Stimulated activated naive CD8-positive, alpha-beta T cell treated with anti-CD3 and anti-CD28 coated beads, Interleukin-15, Interleukin-2, amounts not matched to agents 100 U/mL and 50 U/mL, for 24 hours (primary cell): ENCODE data around the gene CDKL5.
"Not testable (repeated sequence)": the region's sequence is repeated elsewhere in the genome, so short reads cannot be mapped to it uniquely, and the experiment has no call there.

ENCODE experiments used
- ATAC-seq: fragments of 150-1000 bp; cut with Tn5 transposase; one replicate; pipeline ENCODE4 v1.10.0; 2021
- DNase-seq: peaks from one replicate; pipeline ENCODE4 v3.0.0; 2021

The CDKL5 gene

GRCh38 chrX:18577400-18577799 is 152.0 kb downstream of the CDKL5 start:
- DNase-seq, result no peak
- ATAC-seq, result no peak

DNA sequence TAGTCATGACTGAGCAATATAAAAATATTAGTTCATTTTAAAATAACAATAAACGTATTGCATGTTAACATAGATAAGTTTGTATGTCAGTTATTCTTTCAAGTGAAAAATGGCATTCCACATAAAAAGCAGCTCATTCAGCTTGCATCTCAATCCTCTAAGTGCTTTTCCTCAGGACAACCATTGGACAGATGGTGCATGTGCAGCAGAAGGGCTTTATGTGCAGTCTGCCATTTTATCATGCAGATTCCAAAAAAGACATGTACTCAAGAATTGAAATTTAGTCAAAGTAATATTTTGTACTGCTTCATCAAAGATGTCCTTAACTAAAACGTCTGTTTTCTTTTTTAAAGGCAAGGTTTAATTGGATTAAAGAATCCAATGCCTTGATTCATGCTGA is 153.1 kb downstream of the CDKL5 start:
- DNase-seq (no peak), ATAC-seq (no peak)

GRCh38 chrX:18579495-18579894 is 154.1 kb downstream of the CDKL5 start:
- DNase-seq (no peak), ATAC-seq (no peak)

- no peak for DNase-seq
Measured at GRCh38 chrX:18582910-18583493, 157.6 kb downstream of the CDKL5 start.

DNA sequence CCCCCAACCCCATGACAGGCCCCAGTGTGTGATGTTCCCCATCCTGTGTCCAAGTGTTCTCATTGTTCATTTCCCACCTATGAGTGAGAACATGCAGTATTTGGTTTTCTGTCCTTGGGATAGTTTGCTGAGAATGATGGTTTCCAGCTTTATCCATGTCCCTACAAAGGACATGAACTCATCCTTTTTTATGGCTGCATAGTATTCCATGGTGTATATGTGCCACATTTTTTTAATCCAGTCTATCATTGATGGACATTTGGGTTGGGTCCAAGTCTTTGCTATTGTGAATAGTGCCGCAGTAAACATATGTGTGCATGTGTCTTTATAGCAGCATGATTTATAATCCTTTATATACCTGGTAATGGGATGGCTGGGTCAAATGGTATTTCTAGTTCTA is 163.9 kb downstream of the CDKL5 start:
- not testable (repeated sequence) for DNase-seq, ATAC-seq

More at GRCh38 chrX:18582910-18583493, 157.6 kb downstream of the CDKL5 start:
- no peak for ATAC-seq

DNA sequence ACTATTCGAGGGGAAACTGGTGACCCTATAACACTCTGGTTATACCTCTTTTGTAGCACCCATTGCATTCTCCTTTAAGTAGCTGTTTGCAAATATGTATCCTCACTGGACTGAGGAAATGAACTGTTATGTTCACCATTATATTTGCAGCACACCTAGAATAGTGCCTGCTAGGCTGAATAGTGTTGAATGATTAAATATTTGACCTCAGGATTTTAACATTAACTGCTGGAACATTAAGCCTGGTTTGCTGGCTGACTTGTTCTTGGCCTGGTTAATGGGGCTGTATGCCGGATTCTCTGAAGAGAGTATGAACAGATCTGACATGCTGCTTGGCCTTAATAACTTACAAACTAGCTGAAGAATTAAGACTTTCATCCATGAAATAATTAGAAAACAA is 166.4 kb downstream of the CDKL5 start:
- no peak for ATAC-seq
- DNase-seq, result no peak

- no peak for ATAC-seq
- DNase-seq, result no peak
Measured at GRCh38 chrX:18594079-18594478, 168.7 kb downstream of the CDKL5 start.

DNA sequence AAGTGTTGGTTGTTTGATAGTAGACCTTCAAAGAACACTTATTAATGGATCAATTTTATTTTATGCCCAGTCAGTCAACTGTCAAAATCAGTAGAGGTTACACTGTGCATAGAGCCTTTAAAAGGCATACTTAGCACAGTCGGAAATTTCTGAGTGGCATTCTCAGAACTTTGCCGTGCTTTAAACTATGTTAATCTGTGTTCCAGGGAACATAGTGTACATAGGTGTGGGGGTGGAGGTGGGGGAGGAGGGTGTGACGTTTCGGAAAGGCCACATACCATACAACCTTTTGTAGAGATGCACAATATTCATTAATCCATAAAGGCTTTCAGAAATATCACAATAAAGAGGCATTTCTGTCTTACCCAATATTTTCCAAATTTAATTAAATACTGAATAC is 170.7 kb downstream of the CDKL5 start:
- no peak for ATAC-seq
- DNase-seq, result no peak

- ATAC-seq (no peak), DNase-seq (no peak)
Measured at GRCh38 chrX:18598413-18598812, 173.0 kb downstream of the CDKL5 start.

DNA sequence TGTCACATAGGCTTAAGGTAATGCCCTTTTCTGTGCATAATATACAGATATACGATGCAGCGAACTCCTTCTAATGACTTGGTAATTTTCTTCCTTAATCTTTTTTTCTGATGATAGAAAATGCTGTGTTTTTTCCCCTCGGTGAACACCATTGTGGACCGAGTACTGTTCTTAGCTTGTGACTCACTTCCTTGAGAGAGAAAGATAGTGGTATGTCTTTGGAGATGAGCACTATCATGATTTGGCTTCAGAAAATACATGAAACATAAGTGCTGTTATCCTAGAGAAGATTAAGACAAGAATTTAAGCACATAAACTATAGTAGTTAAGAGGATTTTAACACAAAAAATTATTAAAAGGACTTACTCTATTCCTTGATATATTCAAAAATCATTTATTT is 182.6 kb downstream of the CDKL5 start:
- ATAC-seq (no peak), DNase-seq (no peak)

DNA sequence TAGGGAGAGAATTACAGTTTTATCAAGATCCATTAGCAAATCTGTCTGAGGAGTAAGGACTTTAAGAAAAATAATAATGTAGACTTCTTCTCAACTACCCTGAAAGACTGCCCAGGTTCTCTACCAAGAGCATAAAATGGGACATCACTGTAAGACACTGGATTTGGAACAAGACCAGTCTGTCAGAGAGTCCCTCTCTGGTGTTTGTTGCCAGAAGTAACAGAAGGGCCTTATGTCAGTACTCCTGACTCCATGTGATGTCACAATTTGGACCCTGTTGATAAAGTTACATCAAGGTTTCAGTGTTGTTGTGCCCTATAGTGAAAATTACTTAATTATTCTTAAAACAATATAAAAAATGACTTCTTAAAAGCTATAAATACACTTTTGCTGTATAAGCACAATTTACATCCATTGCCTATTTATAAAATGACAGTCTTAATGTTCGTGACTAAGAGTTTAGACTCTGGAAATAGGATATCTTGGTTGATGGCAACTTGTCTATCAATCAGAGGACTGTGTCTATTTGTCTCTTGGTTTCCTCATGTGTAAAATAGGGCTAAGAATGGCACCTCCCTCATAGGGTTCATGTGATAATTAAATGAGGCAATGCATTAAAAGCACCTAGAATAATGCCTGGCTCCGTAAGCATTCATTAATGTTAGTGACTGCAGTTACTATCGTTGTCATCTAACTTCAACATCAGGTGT is 188.7 kb downstream of the CDKL5 start:
- ATAC-seq, result no peak
- no peak for DNase-seq

DNA sequence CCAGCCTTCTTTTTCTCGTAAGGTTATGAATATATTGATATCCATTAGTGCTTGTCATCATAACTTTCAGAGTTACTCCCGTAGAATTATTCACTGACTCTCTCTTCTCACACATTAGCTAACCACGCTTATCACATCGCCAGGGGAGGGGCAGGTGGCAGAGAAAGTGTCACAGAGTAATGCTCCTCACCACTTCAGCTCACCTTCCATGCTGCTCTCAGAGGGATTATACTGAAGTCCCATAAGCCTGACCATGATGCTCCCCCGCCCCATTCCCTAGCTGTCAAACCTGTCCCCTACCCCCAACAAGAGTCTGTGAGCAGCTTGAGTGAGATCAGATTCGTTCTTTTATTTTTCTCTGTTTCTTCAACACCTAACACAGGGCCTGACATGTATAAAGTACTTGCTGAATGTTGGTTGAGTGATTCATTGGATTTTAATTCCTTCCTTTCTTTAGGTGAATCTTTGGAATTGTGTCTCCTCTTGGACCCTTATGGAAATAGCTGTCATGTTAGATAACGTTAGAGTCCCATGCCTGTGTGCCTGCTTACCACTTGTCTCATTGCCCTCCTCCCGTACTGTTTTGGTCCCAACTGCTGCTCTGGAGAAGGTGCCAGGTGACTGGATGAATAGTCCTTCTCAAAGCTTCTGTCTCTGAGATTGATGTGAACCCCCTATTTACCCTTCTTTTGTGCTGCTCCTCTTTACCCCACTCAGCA is 191.4 kb downstream of the CDKL5 start:
- DNase-seq (no peak), ATAC-seq (no peak)

DNA sequence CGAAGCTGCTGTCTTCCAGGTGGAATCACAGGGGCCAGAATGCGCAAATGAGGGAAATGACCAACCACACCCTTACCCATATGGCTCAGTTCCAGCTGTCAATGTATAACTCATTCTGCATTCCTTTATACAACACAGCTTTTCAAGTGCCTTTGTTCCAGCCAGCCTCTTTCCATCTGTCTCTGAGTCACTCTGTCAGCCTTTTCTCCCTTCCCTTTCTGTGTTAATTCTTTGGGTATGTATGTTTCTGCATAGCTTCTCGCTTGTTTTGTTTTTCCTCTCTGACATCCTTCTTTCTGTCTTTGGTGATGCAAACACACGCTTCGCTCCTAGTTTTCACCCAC is 192.0 kb downstream of the CDKL5 start:
- DNase-seq (no peak), ATAC-seq (no peak)

- ATAC-seq (no peak), DNase-seq (no peak)
Measured at GRCh38 chrX:18619288-18619687, 193.9 kb downstream of the CDKL5 start.

GRCh38 chrX:18620349-18620748 is 194.9 kb downstream of the CDKL5 start:
- no peak for ATAC-seq
- no peak for DNase-seq

DNA sequence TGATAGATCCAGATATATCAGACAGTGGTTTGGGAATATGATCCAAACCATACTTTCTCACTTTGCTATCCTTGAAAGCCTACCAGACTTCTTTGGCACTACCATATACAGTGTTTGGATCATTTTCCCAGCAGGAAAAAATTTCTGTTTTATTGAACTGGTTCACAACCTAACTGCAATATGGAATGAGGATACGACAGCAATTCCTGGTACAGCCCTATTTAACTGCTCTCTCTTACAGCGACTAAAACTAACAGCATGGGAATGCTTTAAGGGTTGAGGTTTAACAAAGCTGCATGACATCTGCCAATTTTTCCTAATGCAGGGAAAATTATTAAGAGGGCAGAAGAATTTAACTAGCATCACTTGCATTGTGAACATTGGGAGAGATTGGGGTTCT is 199.2 kb downstream of the CDKL5 start:
- ATAC-seq, result no peak

DNA sequence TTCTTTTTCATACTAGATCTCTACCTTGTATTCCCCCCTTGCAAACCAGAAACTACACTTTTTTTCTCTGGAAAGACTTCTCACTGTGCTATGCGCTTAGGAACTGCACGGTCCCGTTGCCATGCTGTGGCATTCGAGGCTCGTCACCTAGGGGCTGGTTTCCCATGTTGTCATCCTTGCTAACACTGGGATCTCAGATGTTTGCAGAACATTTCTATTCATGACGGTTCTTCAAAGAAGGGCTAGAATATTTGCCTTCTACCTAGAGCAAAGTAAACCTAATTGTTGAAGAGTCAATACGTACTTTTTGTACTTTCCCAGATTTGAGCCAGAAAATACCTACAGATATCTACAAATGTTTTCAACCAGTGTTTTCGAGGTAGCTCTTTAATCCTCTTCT is 205.5 kb downstream of the CDKL5 start:
- no peak for DNase-seq
- no peak for ATAC-seq

More for the DNA sequence above, 199.2 kb downstream of the CDKL5 start:
- DNase-seq, result no peak

DNA sequence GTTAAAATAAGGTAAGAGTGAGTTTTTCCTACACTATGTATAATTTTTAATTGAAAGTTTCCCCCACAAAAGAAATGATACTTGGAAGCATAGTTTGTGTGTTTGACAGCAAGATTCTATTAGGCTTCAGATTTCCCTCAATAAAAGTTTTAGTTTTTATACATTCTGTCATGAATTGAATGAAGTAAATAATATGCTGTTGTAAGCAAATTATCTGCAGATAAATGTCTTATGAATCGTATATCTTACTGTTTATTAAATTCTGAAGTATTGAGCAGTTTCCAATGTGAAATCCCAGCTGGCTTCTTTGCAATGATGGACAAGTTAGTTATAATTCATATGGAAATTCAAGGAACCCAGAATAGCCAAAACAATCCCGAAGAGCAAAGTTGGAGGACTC is 213.0 kb downstream of the CDKL5 start:
- no peak for ATAC-seq

GRCh38 chrX:18639280-18639679 is 213.9 kb downstream of the CDKL5 start:
- ATAC-seq (no peak), DNase-seq (no peak)

More for the DNA sequence above, 213.0 kb downstream of the CDKL5 start:
- DNase-seq, result no peak

- DNase-seq (no peak), ATAC-seq (no peak)
Measured at GRCh38 chrX:18640686-18641085, 215.3 kb downstream of the CDKL5 start.

DNA sequence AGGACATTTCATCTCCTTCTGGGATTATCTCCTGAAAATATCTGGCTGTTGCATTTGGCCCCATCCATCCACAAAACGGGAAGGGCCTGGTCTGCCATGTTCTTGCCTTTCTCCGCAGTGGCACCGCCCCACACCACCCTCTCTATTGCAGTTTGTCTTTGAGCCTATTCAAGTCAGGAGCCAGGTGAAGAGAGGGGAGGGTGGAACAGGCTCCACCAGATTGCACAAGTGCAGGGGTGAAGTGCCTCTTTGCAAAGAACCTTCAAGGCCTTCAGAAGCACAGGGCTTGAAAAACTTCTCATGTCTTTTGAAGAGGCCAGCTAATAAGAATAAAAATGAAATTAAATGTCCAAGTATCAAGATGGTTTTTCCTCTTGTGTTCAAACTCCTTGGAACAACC is 217.8 kb downstream of the CDKL5 start:
- ATAC-seq (no peak), DNase-seq (no peak)

GRCh38 chrX:18643853-18644252 is 218.4 kb downstream of the CDKL5 start:
- DNase-seq (no peak), ATAC-seq (no peak)

DNA sequence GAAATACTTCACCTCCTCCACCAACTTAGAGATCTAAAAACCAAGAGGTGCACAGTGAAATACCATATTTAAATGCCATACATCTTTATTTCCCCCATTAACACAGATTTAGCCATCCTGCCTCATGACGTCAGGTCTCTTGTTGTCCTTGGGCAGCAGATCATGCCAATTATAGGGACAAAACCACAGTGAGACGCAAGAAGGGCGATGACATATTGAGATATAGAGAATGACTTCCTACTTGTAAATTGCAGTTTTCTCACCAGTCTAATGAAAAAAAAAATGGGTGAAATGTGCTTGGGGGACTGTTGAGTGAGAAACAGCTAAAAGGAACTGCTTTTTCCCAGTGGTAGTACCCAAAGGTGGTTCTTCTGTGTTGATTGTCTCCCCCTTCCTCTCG is 222.2 kb downstream of the CDKL5 start:
- ATAC-seq (no peak), DNase-seq (no peak)

GRCh38 chrX:18649498-18649951 is 224.1 kb downstream of the CDKL5 start:
- ATAC-seq (no peak), DNase-seq (no peak)
